PFSK-1 (cell line): Measurements from ENCODE around the gene MACF1. TPM values are rescaled to one million over a fixed set of nuclear protein-coding genes. Genes with fewer than 3 reads are reported as not detected.

ENCODE experiments used
- FOXP2 ChIP-seq: optimal IDR thresholded peaks from 2 replicates; pipeline ENCODE3; 2011; ENCODE audit warnings: borderline replicate concordance, control low read depth, inconsistent platforms; ENCODE audit not compliant: insufficient read depth; ENCODE audit errors: extremely low read length, extremely low read depth
- POLR2AphosphoS5 ChIP-seq: IDR thresholded peaks from 2 replicates; pipeline ENCODE4 v1.6.1; 2012; ENCODE audit warnings: low read depth, mild to moderate bottlenecking, control low read depth, low read length, moderate library complexity
- REST ChIP-seq, 2 experiments: IDR thresholded peaks; 2 replicates each; pipeline versions ENCODE4 v1.6.1 to v1.8.0; 2011 to 2012; ENCODE audit warnings: low read depth in 2 of 2, low read length in 2 of 2, control low read depth in 1 of 2, inconsistent platforms in 1 of 2, mild to moderate bottlenecking in 1 of 2, moderate library complexity in 1 of 2; ENCODE audit not compliant: insufficient read depth in 1 of 2
- SIN3A ChIP-seq: IDR thresholded peaks from 2 replicates; pipeline ENCODE4 v1.6.1; 2012; ENCODE audit warnings: mild to moderate bottlenecking, low read length, moderate library complexity, borderline replicate concordance; ENCODE audit not compliant: insufficient read depth
- TAF1 ChIP-seq: IDR thresholded peaks from 2 replicates; pipeline ENCODE4 v1.6.1; 2012; ENCODE audit warnings: low read length, control low read depth, borderline replicate concordance; ENCODE audit not compliant: insufficient read depth
- polyA plus RNA-seq: library from polyadenylated mRNA; unstranded; fragments of >200 nt; gene quantifications from one replicate; pipeline ENCODE4 v1.2.1, GENCODE V29; 2012; ENCODE audit warnings: low read depth, missing spikeins; ENCODE audit not compliant: insufficient read length

The MACF1 gene
- polyA plus RNA-seq, result 60.7 TPM

- TF ChIP-seq FOXP2 (peak; percentile 36), TAF1 (peak; percentile 50; the same call in 1 of the 2 replicates), SIN3A (no peak), REST (IDR thresholded peaks at IDR 0.05; ENCODE audit: insufficient read depth in 1 of 2, low read depth in 2 of 2, low read length in 2 of 2) (no peak)
Measured at GRCh38 chr1:39204441-39205081, at the start of gene MACF1. Gene MACF1, plus strand, starts transcription at chr1:39204695. Its CDS starts 328 bp downstream, at chr1:39205023.

- TF ChIP-seq POLR2AphosphoS5 (no peak), FOXP2 (no peak), REST (IDR thresholded peaks at IDR 0.05; ENCODE audit: insufficient read depth in 1 of 2, low read depth in 2 of 2, low read length in 2 of 2) (no peak), TAF1 (no peak), SIN3A (no peak)
Measured at GRCh38 chr1:39157304-39157703, 47.2 kb upstream of the MACF1 start.

GRCh38 chr1:39158327-39159086 lies 46.0 kb upstream of the MACF1 start:
- TF ChIP-seq SIN3A, result no peak
- no peak for TF ChIP-seq POLR2AphosphoS5
- TF ChIP-seq REST (IDR thresholded peaks at IDR 0.05; ENCODE audit: insufficient read depth in 1 of 2, low read depth in 2 of 2, low read length in 2 of 2), result no peak
- no peak for TF ChIP-seq TAF1
- no peak for TF ChIP-seq FOXP2

- no peak for TF ChIP-seq REST (IDR thresholded peaks at IDR 0.05; ENCODE audit: insufficient read depth in 1 of 2, low read depth in 2 of 2, low read length in 2 of 2)
- TF ChIP-seq SIN3A, result no peak
- TF ChIP-seq FOXP2, result no peak
- no peak for TF ChIP-seq POLR2AphosphoS5
- TF ChIP-seq TAF1, result no peak
Measured at GRCh38 chr1:39159224-39160036, 45.1 kb upstream of the MACF1 start.
